HFF-Myc (cell line): ENCODE data around the gene NEK6.

ENCODE experiments used
- DNase-seq: peaks from one replicate; pipeline ENCODE4 v3.0.0-alpha.2; 2011; ENCODE audit warnings: low read depth; ENCODE audit errors: extremely low read depth
- H3K4me3 ChIP-seq: replicated peaks from 2 replicates; pipeline ENCODE4 v1.5.1; 2011; ENCODE audit warnings: low read depth, mild to moderate bottlenecking, control low read depth, low read length
- TF ChIP-seq, protein P1 (sequence below): IDR thresholded peaks from 2 replicates; pipeline ENCODE4 v1.5.1; 2012; ENCODE audit warnings: mild to moderate bottlenecking, low read depth, low read length, control low read depth; ENCODE audit errors: missing control alignments

Gene NEK6

DNA sequence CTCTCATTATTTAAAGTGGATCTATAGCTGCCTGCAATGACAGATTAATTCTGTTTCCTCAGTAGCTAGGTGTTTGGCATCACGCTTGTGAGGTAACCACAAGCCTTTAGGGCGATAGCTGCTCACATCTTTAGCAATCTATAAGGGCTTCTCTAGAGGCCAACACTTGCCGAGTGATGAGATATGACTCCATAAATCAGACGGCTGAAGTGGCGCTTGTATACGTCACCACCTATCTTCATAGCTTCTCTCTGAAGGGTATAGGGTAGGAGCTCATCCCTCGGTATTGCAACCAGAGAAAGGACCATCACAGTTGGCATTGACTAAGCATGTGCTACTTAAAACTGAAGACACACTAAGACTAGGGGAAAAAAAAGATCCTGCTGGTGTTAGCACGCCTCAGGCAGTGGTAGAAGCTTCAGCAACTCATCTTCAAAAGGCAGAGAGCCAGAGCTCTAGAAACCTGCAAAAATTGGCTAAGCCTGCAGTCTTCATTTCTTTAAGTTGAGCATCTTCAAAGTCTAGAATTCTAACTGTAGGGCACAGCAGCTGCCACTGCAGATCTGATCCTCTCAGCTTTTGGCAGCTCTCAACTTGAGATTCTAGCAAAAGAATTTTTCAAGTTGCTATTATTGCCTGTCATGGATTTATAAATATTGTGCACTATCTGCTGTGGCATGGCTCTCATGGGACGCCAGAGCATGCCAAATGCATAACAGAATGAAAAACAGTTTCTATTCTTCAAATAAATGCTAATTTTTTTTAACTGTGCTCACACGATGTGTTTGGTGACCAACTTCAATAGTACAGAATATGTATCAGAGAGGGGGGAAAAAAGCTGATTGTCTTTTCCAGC lies 120.0 kb downstream of the NEK6 start:
- no peak for DNase-seq
- TF ChIP-seq, protein P1, sequence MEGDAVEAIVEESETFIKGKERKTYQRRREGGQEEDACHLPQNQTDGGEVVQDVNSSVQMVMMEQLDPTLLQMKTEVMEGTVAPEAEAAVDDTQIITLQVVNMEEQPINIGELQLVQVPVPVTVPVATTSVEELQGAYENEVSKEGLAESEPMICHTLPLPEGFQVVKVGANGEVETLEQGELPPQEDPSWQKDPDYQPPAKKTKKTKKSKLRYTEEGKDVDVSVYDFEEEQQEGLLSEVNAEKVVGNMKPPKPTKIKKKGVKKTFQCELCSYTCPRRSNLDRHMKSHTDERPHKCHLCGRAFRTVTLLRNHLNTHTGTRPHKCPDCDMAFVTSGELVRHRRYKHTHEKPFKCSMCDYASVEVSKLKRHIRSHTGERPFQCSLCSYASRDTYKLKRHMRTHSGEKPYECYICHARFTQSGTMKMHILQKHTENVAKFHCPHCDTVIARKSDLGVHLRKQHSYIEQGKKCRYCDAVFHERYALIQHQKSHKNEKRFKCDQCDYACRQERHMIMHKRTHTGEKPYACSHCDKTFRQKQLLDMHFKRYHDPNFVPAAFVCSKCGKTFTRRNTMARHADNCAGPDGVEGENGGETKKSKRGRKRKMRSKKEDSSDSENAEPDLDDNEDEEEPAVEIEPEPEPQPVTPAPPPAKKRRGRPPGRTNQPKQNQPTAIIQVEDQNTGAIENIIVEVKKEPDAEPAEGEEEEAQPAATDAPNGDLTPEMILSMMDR = no peak
- no peak overlapping the region for H3K4me3 ChIP-seq

DNA sequence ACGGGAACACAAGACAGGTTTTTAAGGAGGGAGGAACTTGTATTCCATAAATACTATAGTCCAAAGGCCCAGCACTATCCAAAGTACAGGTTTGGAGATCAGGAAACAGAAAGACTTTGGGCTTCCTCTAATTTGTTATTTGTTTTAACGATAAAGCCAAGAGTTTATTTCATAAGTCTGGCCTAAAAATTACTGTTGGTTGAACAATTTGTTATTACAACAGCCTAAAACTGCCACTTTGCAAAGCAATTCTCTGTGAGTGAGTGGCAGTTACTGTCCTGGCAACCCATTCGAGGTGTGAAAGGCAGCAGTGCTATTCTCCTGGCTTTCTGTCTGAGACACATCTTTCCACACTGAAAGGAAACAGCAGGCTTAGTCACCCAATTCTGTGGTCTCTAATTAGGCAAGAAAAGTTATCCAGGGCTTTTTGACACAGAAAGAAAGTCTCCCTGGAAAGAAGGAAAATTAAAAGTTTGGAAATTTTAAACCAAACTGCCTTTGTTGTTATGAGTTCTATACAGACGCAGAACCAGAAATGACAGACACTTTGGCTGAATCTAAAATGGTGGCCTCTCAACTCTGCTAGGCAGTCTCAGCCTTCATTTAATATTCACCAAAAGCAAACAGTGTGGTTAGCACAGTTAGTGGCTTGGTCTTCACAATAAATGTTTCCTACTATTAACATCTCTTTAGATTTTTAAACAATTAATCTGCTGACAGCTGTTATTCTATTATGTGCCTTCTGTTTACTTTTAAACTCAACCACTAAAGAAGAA lies 123.6 kb downstream of the NEK6 start:
- H3K4me3 ChIP-seq = no peak overlapping the region
- TF ChIP-seq, protein P1 = no peak
- DNase-seq = no peak

DNA sequence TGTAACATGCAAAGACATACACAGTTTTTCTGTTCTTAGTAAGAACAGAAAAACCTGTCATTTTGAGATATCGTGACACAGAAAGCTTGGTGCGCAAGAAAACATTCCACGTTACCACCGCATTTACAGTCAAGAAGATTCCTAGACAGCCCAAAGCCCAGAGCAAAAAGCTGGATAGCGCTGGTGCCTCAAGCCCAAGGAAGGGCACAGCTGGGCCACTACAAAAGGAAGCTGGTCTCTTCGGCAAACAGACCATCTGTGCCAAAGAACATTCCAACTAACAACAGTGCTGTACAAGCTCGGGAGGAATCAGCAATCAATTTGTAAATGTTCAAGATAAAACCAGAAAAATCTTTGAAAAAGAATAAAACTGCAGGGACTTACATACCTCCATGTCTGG lies 126.5 kb downstream of the NEK6 start:
- H3K4me3 ChIP-seq = no peak overlapping the region
- TF ChIP-seq, protein P1 = no peak
- no peak for DNase-seq

DNA sequence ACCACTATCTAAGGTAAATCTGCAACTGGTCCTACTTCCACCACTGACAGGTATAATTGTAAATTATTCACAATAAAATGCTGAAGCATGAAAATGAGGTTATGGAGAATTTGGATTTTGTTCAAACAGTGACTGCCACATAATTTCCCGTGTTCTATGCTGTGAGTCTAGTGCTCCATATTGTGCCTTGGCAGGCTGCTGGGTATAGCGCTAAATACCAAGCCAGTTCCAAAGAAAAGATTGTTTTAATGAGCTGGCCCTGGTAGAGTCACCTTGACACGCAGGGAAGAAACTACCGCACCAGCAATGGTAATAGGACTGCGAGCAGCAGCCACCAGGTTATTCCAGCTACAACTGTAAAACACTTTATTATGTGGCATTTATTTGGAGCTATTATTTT lies 127.1 kb downstream of the NEK6 start:
- no peak overlapping the region for H3K4me3 ChIP-seq
- TF ChIP-seq, protein P1 = no peak
- no peak for DNase-seq

DNA sequence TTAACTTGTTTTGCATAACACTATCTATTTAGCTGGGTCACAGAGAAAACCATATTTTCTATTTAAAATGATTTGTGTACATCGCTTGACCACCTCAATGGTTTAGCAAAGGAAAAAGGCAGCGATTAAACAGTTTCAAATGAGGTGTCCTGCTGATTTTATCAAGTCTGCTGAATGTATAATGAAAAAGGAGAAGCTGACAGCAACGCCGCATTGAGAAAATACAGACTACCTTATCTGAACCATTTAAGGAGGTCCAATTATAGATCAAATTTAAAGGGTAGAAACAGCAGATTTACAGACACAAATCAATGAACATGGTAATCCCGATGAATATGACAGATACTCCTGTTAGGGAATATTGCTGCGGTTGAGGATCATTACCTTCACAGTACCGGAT lies 127.9 kb downstream of the NEK6 start:
- no peak for DNase-seq
- TF ChIP-seq, protein P1 = no peak
- no peak overlapping the region for H3K4me3 ChIP-seq

DNA sequence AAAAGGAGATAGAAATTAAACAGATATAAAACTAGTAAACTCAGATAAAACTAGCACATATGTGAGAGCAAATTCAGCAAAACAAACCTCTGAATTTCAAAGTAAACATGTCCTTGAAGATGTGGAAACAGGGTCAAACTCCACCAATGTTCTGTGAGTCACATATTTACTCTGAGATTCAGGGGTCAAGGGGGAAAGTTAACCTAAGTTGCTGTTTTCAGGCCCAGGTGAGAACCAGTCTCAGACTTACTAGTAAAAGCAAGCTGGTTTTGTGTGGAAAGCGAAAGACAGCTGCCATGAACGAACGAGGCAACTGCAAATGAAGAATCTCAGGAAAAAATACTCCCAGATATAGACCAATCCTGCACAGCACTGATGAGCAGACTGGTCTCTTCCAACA lies 128.5 kb downstream of the NEK6 start:
- DNase-seq = no peak
- TF ChIP-seq, protein P1 = no peak
- H3K4me3 ChIP-seq = no peak overlapping the region
